Left ventricle myocardium inferior (tissue), 1 donor: ENCODE measurements around the gene BTG4. TPM values are rescaled to one million over a fixed set of nuclear protein-coding genes. Genes with fewer than 3 reads are reported as not detected.

Source experiments
- DNase-seq: peaks from one replicate; pipeline ENCODE4 v3.0.0-alpha.2; 2020
- H3K27ac ChIP-seq: fragments of 200-600 bp; replicated peaks from 2 replicates; pipeline ENCODE4 v1.8.0; 2021
- H3K27me3 ChIP-seq: fragments of 200-600 bp; 2 replicates; pipeline ENCODE4 v1.8.0; 2021; ENCODE audit warnings: low read depth
- H3K36me3 ChIP-seq: fragments of 200-600 bp; 2 replicates; pipeline ENCODE4 v1.8.0; 2021
- H3K4me1 ChIP-seq: fragments of 200-600 bp; 2 replicates; pipeline ENCODE4 v1.8.0; 2021
- H3K4me3 ChIP-seq: fragments of 200-600 bp; 2 replicates; pipeline ENCODE4 v1.8.0; 2021; ENCODE audit warnings: mild to moderate bottlenecking, moderate library complexity
- H3K9me3 ChIP-seq: fragments of 200-600 bp; replicated peaks from 2 replicates; pipeline ENCODE4 v1.8.0; 2021
- CTCF ChIP-seq: fragments of 200-600 bp; IDR thresholded peaks from 2 replicates; pipeline ENCODE4 v1.8.0; 2021; ENCODE audit warnings: antibody characterized with exemption, mild to moderate bottlenecking, borderline replicate concordance
- intact Hi-C: fragments of 100-400 bp; cut with micrococcal nuclease; formaldehyde crosslinking; loops from one replicate; pipeline ENCODE4 v1.11.0; 2022
- total RNA-seq: library from RNA; stranded (reverse); fragmentation: NEBNext Ultra II Directional; extraction: Animal tissue kit (Norgen Biotek cat#: 25700); gene quantifications from one replicate; pipeline ENCODE4 v1.2.1, GENCODE V29; 2021
- donor health status: DM: no; HTN: yes; CAD: no; lungs with severe emphysema.

Gene BTG4
- total RNA-seq, 1 donor from 2014 or later = not detected

- H3K27me3 ChIP-seq = peaks cover 78% of the 10 kb centered on the region
- DNase-seq = no peak
- no peak for TF ChIP-seq CTCF
- no peaks in the 10 kb centered on the region for H3K4me1 ChIP-seq
- H3K27ac ChIP-seq = no peak overlapping the region
- no peaks in the 10 kb centered on the region for H3K9me3 ChIP-seq
- intact Hi-C loops = no loop called here
- no peak overlapping the region for H3K4me3 ChIP-seq
- no peaks in the 10 kb centered on the region for H3K36me3 ChIP-seq
These were observed 52.5 kb downstream of the BTG4 start for GRCh38 chr11:111459506-111460270.

DNA sequence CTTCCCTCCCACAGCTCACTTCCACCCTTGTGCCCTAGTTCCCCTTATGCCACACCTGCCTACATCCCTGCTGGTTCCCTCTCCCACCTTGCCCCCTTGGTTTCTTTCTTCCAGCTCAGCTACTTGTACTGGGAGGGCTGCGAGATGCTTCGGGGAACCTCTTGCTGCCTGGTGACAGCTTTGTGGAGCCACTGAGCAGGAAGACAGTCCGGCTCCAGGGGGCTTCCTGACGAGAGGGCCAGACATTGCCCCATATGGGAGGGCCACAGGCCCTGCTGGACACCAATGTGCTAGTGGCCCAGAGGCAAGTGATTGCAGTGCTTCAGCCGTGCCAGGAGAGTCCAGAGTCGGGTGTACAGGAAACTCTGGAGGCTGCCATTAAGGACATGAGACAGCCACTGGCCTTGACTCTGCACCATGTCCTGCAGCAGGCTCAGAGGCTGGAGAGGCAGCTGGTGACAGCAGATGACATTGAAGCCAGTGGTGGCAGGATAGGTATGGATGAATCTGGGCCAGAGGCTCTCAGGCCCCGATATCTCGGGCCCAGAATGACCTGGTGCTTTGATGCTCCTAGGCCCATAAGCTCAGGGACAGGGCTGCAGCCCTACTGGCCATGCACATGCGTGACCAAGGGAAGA, 54.3 kb downstream of the BTG4 start:
- H3K9me3 ChIP-seq = no peaks in the 10 kb centered on the region
- H3K27ac ChIP-seq = no peak overlapping the region
- DNase-seq = no peak
- intact Hi-C loops = no loop called here
- H3K27me3 ChIP-seq = peaks cover 63% of the 10 kb centered on the region
- H3K4me3 ChIP-seq = no peak overlapping the region
- no peaks in the 10 kb centered on the region for H3K36me3 ChIP-seq
- no peaks in the 10 kb centered on the region for H3K4me1 ChIP-seq
- no peak for TF ChIP-seq CTCF

GRCh38 chr11:111456859-111457730, 55.1 kb downstream of the BTG4 start:
- no peak overlapping the region for H3K27ac ChIP-seq
- no peaks in the 10 kb centered on the region for H3K4me1 ChIP-seq
- no peak for DNase-seq
- intact Hi-C loops = no loop called here
- no peaks in the 10 kb centered on the region for H3K36me3 ChIP-seq
- no peak overlapping the region for H3K4me3 ChIP-seq
- no peaks in the 10 kb centered on the region for H3K9me3 ChIP-seq
- peaks cover 55% of the 10 kb centered on the region for H3K27me3 ChIP-seq
- no peak for TF ChIP-seq CTCF

DNA sequence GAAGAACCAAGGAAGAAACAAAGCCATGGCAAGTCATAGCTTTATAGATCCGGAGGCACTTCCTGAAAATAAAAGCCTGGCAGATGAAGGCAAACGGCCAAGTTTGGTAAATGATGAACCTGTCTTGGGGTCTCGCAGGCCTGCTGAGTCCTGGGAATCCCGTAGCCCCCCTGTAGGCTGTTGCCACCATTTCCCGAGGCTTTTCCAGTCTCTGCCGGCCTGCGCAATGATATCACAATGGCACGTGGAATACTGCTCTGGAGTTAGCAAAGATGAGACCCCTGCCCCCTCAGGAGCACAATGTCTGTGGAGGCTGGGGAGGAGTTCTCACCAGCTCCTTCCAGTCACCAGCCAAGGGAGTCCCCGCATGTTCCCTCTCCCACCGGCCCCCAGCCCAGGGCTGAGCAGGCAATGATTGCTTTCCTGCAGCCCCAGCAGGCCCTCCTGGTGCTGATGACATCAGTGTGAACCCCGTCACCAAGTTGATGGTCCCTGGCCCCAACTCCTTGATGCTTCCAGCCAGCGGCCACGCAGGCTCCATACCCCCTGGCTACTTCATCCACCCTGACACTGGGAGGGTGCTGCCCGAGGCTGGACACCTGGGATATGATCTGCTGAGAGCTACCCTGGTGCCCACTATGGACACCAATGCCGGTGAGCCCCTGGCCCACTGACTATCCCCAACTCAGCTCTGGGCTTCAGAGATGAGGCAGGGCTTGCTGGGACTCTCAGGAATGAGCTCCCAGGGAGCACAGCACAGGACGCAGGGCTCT, 55.9 kb downstream of the BTG4 start:
- no peak overlapping the region for H3K4me3 ChIP-seq
- no peak overlapping the region for H3K27ac ChIP-seq
- no peaks in the 10 kb centered on the region for H3K9me3 ChIP-seq
- H3K27me3 ChIP-seq = peaks cover 47% of the 10 kb centered on the region
- H3K4me1 ChIP-seq = no peaks in the 10 kb centered on the region
- no peak for TF ChIP-seq CTCF
- DNase-seq = no peak
- H3K36me3 ChIP-seq = no peaks in the 10 kb centered on the region
- intact Hi-C loops = no loop called here
